Natural killer cell (primary cell): Measurements from ENCODE around the gene DYSF. TPM values are rescaled to one million over a fixed set of nuclear protein-coding genes. Genes with fewer than 3 reads are reported as not detected.

ENCODE experiments used
- ATAC-seq, 3 donors: fragments of 150-1000 bp in 2 of 3; fragments of 200-7000 bp in 1 of 3; cut with Tn5 transposase; 1 replicate in 1 of 3; 2 replicates in 2 of 3; pipeline ENCODE4 v1.10.0; 2021; ENCODE audit warnings: mild to moderate bottlenecking in 2 of 3, moderate library complexity in 2 of 3
- DNase-seq, 2 donors: peaks; one replicate each; pipeline versions ENCODE4 v3.0.0 to v3.0.0-alpha.2; 2013 to 2021; ENCODE audit warnings: mixed read lengths in 1 of 2
- H3K27ac ChIP-seq: one replicate; pipeline ENCODE4 v1.5.1; 2013; ENCODE audit warnings: mild to moderate bottlenecking, low read length
- H3K27me3 ChIP-seq: one replicate; pipeline ENCODE4 v1.6.1; 2013; ENCODE audit warnings: low read length; ENCODE audit not compliant: control insufficient read depth, insufficient read depth
- H3K36me3 ChIP-seq: one replicate; pipeline ENCODE4 v1.6.1; 2013; ENCODE audit warnings: low read length; ENCODE audit not compliant: control insufficient read depth, insufficient read depth
- H3K4me1 ChIP-seq: one replicate; pipeline ENCODE4 v1.6.1; 2013; ENCODE audit warnings: low read length; ENCODE audit not compliant: control insufficient read depth, insufficient read depth
- H3K4me3 ChIP-seq: one replicate; pipeline ENCODE4 v1.5.1; 2013; ENCODE audit warnings: low read length
- H3K9me3 ChIP-seq: one replicate; pipeline ENCODE4 v1.6.1; 2013; ENCODE audit warnings: low read length; ENCODE audit not compliant: control insufficient read depth, insufficient read depth
- H3K27ac Mint-ChIP-seq, 2 donors: one replicate each; pipeline ENCODE4 v1.8.0; 2022; ENCODE audit warnings: mild to moderate bottlenecking in 2 of 2, mixed read lengths in 2 of 2, moderate library complexity in 1 of 2
- H3K27me3 Mint-ChIP-seq, 2 donors: one replicate each; pipeline ENCODE4 v1.8.0; 2022; ENCODE audit warnings: low read depth in 2 of 2, mixed read lengths in 2 of 2
- H3K36me3 Mint-ChIP-seq: one replicate; pipeline ENCODE4 v1.8.0; 2022; ENCODE audit warnings: mixed read lengths
- H3K4me1 Mint-ChIP-seq, 2 donors: one replicate each; pipeline ENCODE4 v1.8.0; 2022; ENCODE audit warnings: mixed read lengths in 2 of 2
- H3K4me3 Mint-ChIP-seq: one replicate; pipeline ENCODE4 v1.8.0; 2022; ENCODE audit warnings: mild to moderate bottlenecking, moderate library complexity, mixed read lengths
- H3K9me3 Mint-ChIP-seq, 2 donors: one replicate each; pipeline ENCODE4 v1.8.0; 2022; ENCODE audit warnings: mixed read lengths in 2 of 2
- CTCF ChIP-seq: fragments of 200-600 bp; IDR thresholded peaks from one replicate; pipeline ENCODE4 v1.8.0; 2022; ENCODE audit warnings: antibody characterized with exemption
- WGBS: methylation state at CpG from one replicate; pipeline ENCODE4 v1.1.7; 2013; ENCODE audit warnings: missing lambda C conversion rate; ENCODE audit not compliant: insufficient coverage; 5-methylcytosine and 5-hydroxymethylcytosine counted together
- intact Hi-C: fragments of 100-400 bp; cut with micrococcal nuclease; formaldehyde crosslinking; loops from one replicate; pipeline ENCODE4 v1.14.2; 2022
- total RNA-seq, 4 donors: library from RNA; stranded (reverse); fragments of 120-200 nt in 1 of 4; gene quantifications; one replicate each; pipeline versions ENCODE4 v1.2.3 to v1.2.4, GENCODE V29; 2013 to 2022

DYSF gene
- total RNA-seq, 3 donors from 2014 or later (not counting 1 experiment from before 2014, with no cell fraction given) = 11.4 to 19.5 (median 12.4) TPM

- ATAC-seq = no peak
- no peaks in the 10 kb centered on the region for H3K27me3 ChIP-seq
- H3K27ac ChIP-seq = no peak overlapping the region
- H3K4me3 ChIP-seq = no peak overlapping the region
- intact Hi-C loops = no loop called here
- no peak for TF ChIP-seq CTCF
- H3K27ac Mint-ChIP-seq = no peak overlapping the region
- 88% methylated on average over 18 of the region's 21 CpGs for WGBS
- H3K4me3 Mint-ChIP-seq = no peak overlapping the region
- no peaks in the 10 kb centered on the region for H3K27me3 Mint-ChIP-seq
- no peaks in the 10 kb centered on the region for H3K9me3 Mint-ChIP-seq
- no peaks in the 10 kb centered on the region for H3K36me3 Mint-ChIP-seq
- H3K4me1 Mint-ChIP-seq = no peaks in the 10 kb centered on the region
- no peaks in the 10 kb centered on the region for H3K36me3 ChIP-seq
- no peak for DNase-seq
- H3K4me1 ChIP-seq = no peaks in the 10 kb centered on the region
- H3K9me3 ChIP-seq = no peaks in the 10 kb centered on the region
Measured at GRCh38 chr2:71700658-71701397, 247.5 kb downstream of the DYSF start.

GRCh38 chr2:71702071-71702970 is 249.0 kb downstream of the DYSF start:
- Mint-ChIP-seq H3K27ac (no peak overlapping the region), H3K9me3 (no peaks in the 10 kb centered on the region), H3K4me1 (no peaks in the 10 kb centered on the region), H3K27me3 (no peaks in the 10 kb centered on the region), H3K4me3 (no peak overlapping the region), H3K36me3 (no peaks in the 10 kb centered on the region)
- WGBS = 84% methylated on average over 15 of the region's 15 CpGs
- Histone ChIP-seq H3K27ac (no peak overlapping the region), H3K36me3 (no peaks in the 10 kb centered on the region), H3K4me3 (no peak overlapping the region), H3K9me3 (no peaks in the 10 kb centered on the region), H3K4me1 (no peaks in the 10 kb centered on the region), H3K27me3 (no peaks in the 10 kb centered on the region)
- ATAC-seq (no peak), DNase-seq (no peak)
- no peak for TF ChIP-seq CTCF
- intact Hi-C loops = no loop called here

- no peaks in the 10 kb centered on the region for H3K9me3 ChIP-seq
- TF ChIP-seq CTCF = no peak
- intact Hi-C loops = no loop called here
- DNase-seq (no peak), ATAC-seq (no peak)
- Mint-ChIP-seq H3K9me3 (no peaks in the 10 kb centered on the region), H3K27me3 (no peaks in the 10 kb centered on the region), H3K4me1 (no peaks in the 10 kb centered on the region), H3K36me3 (no peaks in the 10 kb centered on the region), H3K27ac (no peak overlapping the region), H3K4me3 (no peak overlapping the region)
- H3K4me3 ChIP-seq = no peak overlapping the region
- WGBS = 73% methylated on average over 13 of the region's 13 CpGs
- no peak overlapping the region for H3K27ac ChIP-seq
- H3K4me1 ChIP-seq = no peaks in the 10 kb centered on the region
- H3K36me3 ChIP-seq = no peaks in the 10 kb centered on the region
- no peaks in the 10 kb centered on the region for H3K27me3 ChIP-seq
Measured at GRCh38 chr2:71702971-71703898, 249.9 kb downstream of the DYSF start.
